ENCODE measurements around the gene TMEM126A. TPM values are rescaled to one million over a fixed set of nuclear protein-coding genes. Genes with fewer than 3 reads are reported as not detected.

Gene TMEM126A
- total RNA-seq, 1 donor from 2014 or later, result 6.8 TPM

DNA sequence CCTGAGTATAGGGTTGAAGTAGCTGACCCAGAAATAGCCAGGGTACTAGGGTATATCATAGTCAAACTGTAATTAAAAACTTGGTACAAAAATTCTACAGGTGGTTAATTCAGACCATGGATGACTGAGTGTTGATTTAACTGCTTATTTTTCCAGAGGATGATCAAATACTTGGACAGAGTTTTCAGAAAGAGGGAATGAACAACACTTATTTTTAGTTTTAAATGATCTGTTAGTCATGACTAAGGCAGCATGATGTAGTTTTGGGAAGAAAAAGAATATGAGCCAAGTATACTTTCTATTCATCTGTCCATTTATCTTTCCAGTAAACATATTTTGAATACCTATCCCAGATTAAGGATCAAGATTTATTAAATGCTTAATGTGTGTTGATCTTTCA, 58.0 kb downstream of the TMEM126A start:
- no peaks in the 10 kb centered on the region for H3K36me3 ChIP-seq
- TF ChIP-seq, protein P1, sequence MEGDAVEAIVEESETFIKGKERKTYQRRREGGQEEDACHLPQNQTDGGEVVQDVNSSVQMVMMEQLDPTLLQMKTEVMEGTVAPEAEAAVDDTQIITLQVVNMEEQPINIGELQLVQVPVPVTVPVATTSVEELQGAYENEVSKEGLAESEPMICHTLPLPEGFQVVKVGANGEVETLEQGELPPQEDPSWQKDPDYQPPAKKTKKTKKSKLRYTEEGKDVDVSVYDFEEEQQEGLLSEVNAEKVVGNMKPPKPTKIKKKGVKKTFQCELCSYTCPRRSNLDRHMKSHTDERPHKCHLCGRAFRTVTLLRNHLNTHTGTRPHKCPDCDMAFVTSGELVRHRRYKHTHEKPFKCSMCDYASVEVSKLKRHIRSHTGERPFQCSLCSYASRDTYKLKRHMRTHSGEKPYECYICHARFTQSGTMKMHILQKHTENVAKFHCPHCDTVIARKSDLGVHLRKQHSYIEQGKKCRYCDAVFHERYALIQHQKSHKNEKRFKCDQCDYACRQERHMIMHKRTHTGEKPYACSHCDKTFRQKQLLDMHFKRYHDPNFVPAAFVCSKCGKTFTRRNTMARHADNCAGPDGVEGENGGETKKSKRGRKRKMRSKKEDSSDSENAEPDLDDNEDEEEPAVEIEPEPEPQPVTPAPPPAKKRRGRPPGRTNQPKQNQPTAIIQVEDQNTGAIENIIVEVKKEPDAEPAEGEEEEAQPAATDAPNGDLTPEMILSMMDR (IDR thresholded peaks at IDR 0.05), result no peak
- no peaks in the 10 kb centered on the region for H3K9me3 ChIP-seq
- H3K27me3 ChIP-seq, result no peaks in the 10 kb centered on the region
- H3K4me3 ChIP-seq, result no peak overlapping the region
- intact Hi-C loops (cut with DNase I), result no loop called here
- H3K27ac ChIP-seq, result peak overlapping the region in 1 of 2 donors; percentile 28
- no peaks in the 10 kb centered on the region for H3K4me1 ChIP-seq
- DNase-seq (ENCODE audit: low spot score in 2 of 2), result no peak

Other genes starting within 250 kb of the TMEM126A start
- gene DLG2, start 20.6 kb upstream of the TMEM126A start, total RNA-seq, result 0.43 TPM
- 76.4 TPM for gene TMEM126B, start 19.4 kb upstream of the TMEM126A start, total RNA-seq
- 29.7 TPM for gene CREBZF, start 17.2 kb downstream of the TMEM126A start, total RNA-seq
- 16.6 TPM for gene CCDC89, start 38.2 kb downstream of the TMEM126A start, total RNA-seq
- gene SYTL2, start 163.2 kb downstream of the TMEM126A start, total RNA-seq, result 151 TPM
- not detected for gene CCDC83, start 207.4 kb downstream of the TMEM126A start, total RNA-seq

Data from ascending aorta (tissue), 2 donors.